Activated CD4-positive, CD25-positive, alpha-beta regulatory T cell treated with anti-CD3 and anti-CD28 coated beads, Interleukin-2, amount 50 U/mL, for 72 hours (primary cell): Measurements from ENCODE around the gene RNF152.
"Not testable (repeated sequence)": the region's sequence is repeated elsewhere in the genome, so short reads cannot be mapped to it uniquely, and the experiment has no call there.

Experiments
- DNase-seq: peaks from one replicate; pipeline ENCODE4 v3.0.0; 2021

RNF152 gene

GRCh38 chr18:61808286-61808685 is 84.5 kb downstream of the RNF152 start:
- DNase-seq, result no peak

GRCh38 chr18:61803393-61803792 is 89.4 kb downstream of the RNF152 start:
- no peak for DNase-seq

- no peak for DNase-seq
These were observed 94.9 kb downstream of the RNF152 start for GRCh38 chr18:61797696-61798590.

- no peak for DNase-seq
These were observed 101.8 kb downstream of the RNF152 start for GRCh38 chr18:61791031-61791430.

- DNase-seq, result not testable (repeated sequence)
These were observed 105.7 kb downstream of the RNF152 start for GRCh38 chr18:61787011-61787670.

GRCh38 chr18:61785588-61785987 is 107.2 kb downstream of the RNF152 start:
- no peak for DNase-seq

GRCh38 chr18:61784834-61785233 is 108.0 kb downstream of the RNF152 start:
- no peak for DNase-seq

GRCh38 chr18:61782545-61782944 is 110.3 kb downstream of the RNF152 start:
- no peak for DNase-seq

- DNase-seq, result not testable (repeated sequence)
These were observed 116.6 kb downstream of the RNF152 start for GRCh38 chr18:61776201-61776600.

GRCh38 chr18:61774846-61775245 is 118.0 kb downstream of the RNF152 start:
- no peak for DNase-seq

- DNase-seq, result no peak
These were observed 120.4 kb downstream of the RNF152 start for GRCh38 chr18:61772293-61772848.

GRCh38 chr18:61771861-61772260 is 120.9 kb downstream of the RNF152 start:
- no peak for DNase-seq

- no peak for DNase-seq
These were observed 122.5 kb downstream of the RNF152 start for GRCh38 chr18:61770279-61770678.

GRCh38 chr18:61766266-61766884 is 126.4 kb downstream of the RNF152 start:
- DNase-seq, result no peak

GRCh38 chr18:61765097-61765496 is 127.7 kb downstream of the RNF152 start:
- no peak for DNase-seq

GRCh38 chr18:61764381-61764780 is 128.4 kb downstream of the RNF152 start:
- DNase-seq, result no peak

GRCh38 chr18:61761875-61762274 is 130.9 kb downstream of the RNF152 start:
- no peak for DNase-seq
